Measurements from ENCODE around the gene MYOM3.

MYOM3 gene

GRCh38 chr1:24100945-24101737 lies 10.8 kb downstream of the MYOM3 start:
- Histone ChIP-seq H3K9me3 (ENCODE audit: low read length) (no peaks in the 10 kb centered on the region), H3K36me3 (ENCODE audit: insufficient read depth, low read length) (no peaks in the 10 kb centered on the region), H3K27ac (ENCODE audit: low read depth, low read length) (no peak overlapping the region), H3K4me1 (ENCODE audit: insufficient read depth, low read length) (peaks cover 22% of the 10 kb centered on the region), H3K4me3 (ENCODE audit: low read depth in 1 of 2, low read length in 2 of 2) (no peak overlapping the region), H3K27me3 (ENCODE audit: control insufficient read depth in 1 of 2, insufficient read depth in 2 of 2, low read length in 2 of 2) (no peaks in the 10 kb centered on the region), H3K9ac (ENCODE audit: low read length) (no peak overlapping the region)

DNA sequence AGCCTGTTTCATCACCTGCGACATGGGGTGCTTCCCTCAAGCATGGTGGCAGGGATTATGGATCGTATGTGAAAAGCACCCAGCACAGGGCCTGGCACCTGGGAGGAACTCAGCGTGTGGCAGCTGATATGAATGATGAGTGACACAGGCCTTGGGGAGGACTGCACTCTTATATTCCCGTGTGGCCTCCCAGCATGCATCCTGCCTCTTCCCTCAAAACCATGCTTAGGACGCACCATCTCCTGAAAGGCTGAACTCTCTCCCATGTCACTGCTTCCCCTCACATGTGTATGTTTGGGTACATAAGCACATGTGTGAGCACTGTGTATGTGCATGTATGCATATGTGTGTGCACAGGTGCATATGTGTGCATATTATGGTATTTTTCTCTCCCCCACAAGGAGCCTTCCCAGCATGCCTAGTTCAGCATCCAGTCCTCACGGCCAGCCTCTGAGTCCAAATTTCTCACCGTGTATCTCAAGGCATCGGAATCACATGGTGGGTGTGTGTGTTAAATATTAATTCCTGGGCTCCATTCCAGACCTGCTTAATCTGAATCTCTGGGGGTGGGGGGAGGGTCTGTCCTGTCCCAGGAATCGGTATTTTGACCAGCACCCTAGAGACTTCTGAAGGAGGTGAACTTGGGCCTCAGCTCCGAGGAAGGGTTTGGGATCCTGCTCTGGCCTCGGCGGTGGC lies 12.8 kb downstream of the MYOM3 start:
- Histone ChIP-seq H3K9ac (ENCODE audit: low read length) (no peak overlapping the region), H3K9me3 (ENCODE audit: low read length) (no peaks in the 10 kb centered on the region), H3K4me3 (ENCODE audit: low read depth in 1 of 2, low read length in 2 of 2) (no peak overlapping the region), H3K4me1 (ENCODE audit: insufficient read depth, low read length) (peaks cover 22% of the 10 kb centered on the region), H3K27ac (ENCODE audit: low read depth, low read length) (no peak overlapping the region), H3K36me3 (ENCODE audit: insufficient read depth, low read length) (no peaks in the 10 kb centered on the region), H3K27me3 (ENCODE audit: control insufficient read depth in 1 of 2, insufficient read depth in 2 of 2, low read length in 2 of 2) (no peaks in the 10 kb centered on the region)

GRCh38 chr1:24098102-24098501 lies 13.8 kb downstream of the MYOM3 start:
- Histone ChIP-seq H3K27ac (ENCODE audit: low read depth, low read length) (no peak overlapping the region), H3K4me3 (ENCODE audit: low read depth in 1 of 2, low read length in 2 of 2) (no peak overlapping the region), H3K27me3 (ENCODE audit: control insufficient read depth in 1 of 2, insufficient read depth in 2 of 2, low read length in 2 of 2) (no peaks in the 10 kb centered on the region), H3K9me3 (ENCODE audit: low read length) (no peaks in the 10 kb centered on the region), H3K4me1 (ENCODE audit: insufficient read depth, low read length) (peaks cover 13% of the 10 kb centered on the region), H3K36me3 (ENCODE audit: insufficient read depth, low read length) (no peaks in the 10 kb centered on the region), H3K9ac (ENCODE audit: low read length) (no peak overlapping the region)

- Histone ChIP-seq H3K9me3 (ENCODE audit: low read length) (no peaks in the 10 kb centered on the region), H3K4me1 (ENCODE audit: insufficient read depth, low read length) (peaks cover 9% of the 10 kb centered on the region)
Measured at GRCh38 chr1:24097663-24098062, 14.3 kb downstream of the MYOM3 start.

GRCh38 chr1:24096739-24097103 lies 15.2 kb downstream of the MYOM3 start:
- Histone ChIP-seq H3K27ac (ENCODE audit: low read depth, low read length) (no peak overlapping the region), H3K36me3 (ENCODE audit: insufficient read depth, low read length) (no peaks in the 10 kb centered on the region), H3K4me1 (ENCODE audit: insufficient read depth, low read length) (no peaks in the 10 kb centered on the region), H3K4me3 (ENCODE audit: low read depth in 1 of 2, low read length in 2 of 2) (no peak overlapping the region), H3K9me3 (ENCODE audit: low read length) (no peaks in the 10 kb centered on the region), H3K9ac (ENCODE audit: low read length) (no peak overlapping the region), H3K27me3 (ENCODE audit: control insufficient read depth in 1 of 2, insufficient read depth in 2 of 2, low read length in 2 of 2) (no peaks in the 10 kb centered on the region)

More at GRCh38 chr1:24097663-24098062, 14.3 kb downstream of the MYOM3 start:
- Histone ChIP-seq H3K27ac (ENCODE audit: low read depth, low read length) (no peak overlapping the region), H3K9ac (ENCODE audit: low read length) (no peak overlapping the region), H3K4me3 (ENCODE audit: low read depth in 1 of 2, low read length in 2 of 2) (no peak overlapping the region), H3K27me3 (ENCODE audit: control insufficient read depth in 1 of 2, insufficient read depth in 2 of 2, low read length in 2 of 2) (no peaks in the 10 kb centered on the region), H3K36me3 (ENCODE audit: insufficient read depth, low read length) (no peaks in the 10 kb centered on the region)

DNA sequence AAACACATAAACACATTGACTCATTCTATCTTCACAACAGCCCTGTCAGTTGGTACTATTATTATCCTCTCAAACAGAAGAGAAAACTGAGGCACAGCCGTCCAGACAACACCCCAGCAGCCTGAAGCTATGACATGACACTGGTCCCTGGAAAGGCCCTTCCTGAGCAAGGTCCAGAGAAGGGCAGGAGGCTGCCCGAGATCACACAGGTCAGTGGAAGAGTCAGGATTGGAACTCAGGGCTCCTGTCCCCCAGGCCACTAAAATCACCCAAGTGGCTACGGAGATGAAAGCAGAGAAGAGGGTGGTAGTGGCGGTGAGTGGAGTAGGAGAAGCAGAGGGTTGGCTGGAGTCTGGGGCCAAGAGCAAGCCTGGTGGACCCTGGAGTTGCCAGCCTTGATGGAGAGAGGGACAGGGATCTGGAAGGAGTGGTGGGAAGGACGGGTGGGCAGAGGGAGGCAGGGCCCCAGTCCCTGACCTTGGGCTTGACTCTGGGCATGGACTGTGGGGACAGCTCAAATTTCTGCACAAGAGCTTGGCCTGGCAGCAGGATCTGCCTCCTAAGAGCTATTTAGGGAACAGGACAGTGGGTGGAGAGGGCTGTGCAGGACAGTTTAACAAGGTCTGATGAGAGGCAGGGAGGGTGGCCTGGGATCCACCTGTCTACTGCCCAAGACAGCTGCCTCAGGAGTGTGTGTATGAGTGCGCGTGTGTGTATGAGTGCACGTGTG lies 15.8 kb downstream of the MYOM3 start:
- Histone ChIP-seq H3K36me3 (ENCODE audit: insufficient read depth, low read length) (no peaks in the 10 kb centered on the region), H3K27me3 (ENCODE audit: control insufficient read depth in 1 of 2, insufficient read depth in 2 of 2, low read length in 2 of 2) (no peaks in the 10 kb centered on the region), H3K4me1 (ENCODE audit: insufficient read depth, low read length) (no peaks in the 10 kb centered on the region), H3K4me3 (ENCODE audit: low read depth in 1 of 2, low read length in 2 of 2) (no peak overlapping the region), H3K9ac (ENCODE audit: low read length) (no peak overlapping the region), H3K9me3 (ENCODE audit: low read length) (no peaks in the 10 kb centered on the region), H3K27ac (ENCODE audit: low read depth, low read length) (no peak overlapping the region)

DNA sequence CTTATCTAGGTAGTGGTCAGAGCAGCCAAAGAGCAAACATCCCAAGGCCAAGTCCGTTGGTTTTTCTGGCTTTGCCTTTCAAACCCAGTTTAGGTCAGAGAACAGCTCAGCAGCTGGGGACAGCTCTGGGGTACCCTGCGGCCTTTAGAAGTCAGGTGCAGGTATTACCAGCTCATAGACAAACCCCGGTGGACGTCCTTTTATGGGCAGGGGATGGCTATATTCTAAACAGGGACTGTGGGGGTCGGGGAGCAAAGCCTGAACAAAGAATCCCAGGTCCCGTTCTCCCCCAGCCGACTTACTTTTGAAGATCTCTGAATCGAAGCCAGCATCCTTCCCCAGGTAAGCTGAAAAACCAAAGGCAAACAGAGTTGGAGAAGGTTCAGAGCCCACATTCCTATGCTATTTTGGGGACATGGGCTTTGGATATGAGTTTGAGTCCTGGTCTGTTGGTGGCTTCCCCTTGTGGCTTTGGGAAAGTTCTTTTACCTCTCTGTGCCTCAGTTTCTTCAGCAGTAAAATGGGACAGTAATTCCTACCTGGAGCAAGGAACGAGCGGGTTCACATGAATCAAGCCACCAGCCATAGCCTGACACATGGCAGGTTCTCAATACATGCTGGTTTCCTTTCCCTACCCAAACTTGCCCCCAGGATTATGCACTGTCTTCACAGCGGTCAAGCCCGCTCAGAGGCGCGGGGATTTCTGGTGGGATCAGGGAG lies 16.6 kb downstream of the MYOM3 start:
- no peak overlapping the region for H3K9ac ChIP-seq (ENCODE audit: low read length)
- H3K27me3 ChIP-seq (ENCODE audit: control insufficient read depth in 1 of 2, insufficient read depth in 2 of 2, low read length in 2 of 2) = no peaks in the 10 kb centered on the region
- H3K4me3 ChIP-seq (ENCODE audit: low read depth in 1 of 2, low read length in 2 of 2) = no peak overlapping the region
- H3K4me1 ChIP-seq (ENCODE audit: insufficient read depth, low read length) = no peaks in the 10 kb centered on the region
- no peak overlapping the region for H3K27ac ChIP-seq (ENCODE audit: low read depth, low read length)
- no peaks in the 10 kb centered on the region for H3K36me3 ChIP-seq (ENCODE audit: insufficient read depth, low read length)
- no peaks in the 10 kb centered on the region for H3K9me3 ChIP-seq (ENCODE audit: low read length)

GRCh38 chr1:24094554-24094953 lies 17.4 kb downstream of the MYOM3 start:
- no peak overlapping the region for H3K9ac ChIP-seq (ENCODE audit: low read length)

DNA sequence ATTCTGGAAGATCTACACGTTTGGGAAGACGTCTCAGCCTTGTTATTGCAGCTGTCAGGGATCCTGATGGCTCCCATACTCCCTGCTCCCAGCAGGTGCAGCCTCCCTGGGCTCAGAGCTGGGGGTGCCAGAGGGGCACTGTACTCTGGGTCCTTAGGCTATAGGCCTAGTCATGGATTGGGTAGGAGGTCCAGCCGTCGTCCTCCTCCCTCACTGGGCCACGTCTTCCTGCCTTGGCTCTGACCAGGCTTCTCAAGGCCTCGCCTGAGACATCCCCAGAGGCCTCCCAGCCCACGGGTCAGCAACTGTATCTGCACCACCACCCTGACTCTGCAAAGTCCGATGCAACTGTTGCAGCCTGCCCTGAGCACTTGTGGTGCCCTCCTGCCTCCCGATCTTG lies 18.2 kb downstream of the MYOM3 start:
- no peaks in the 10 kb centered on the region for H3K36me3 ChIP-seq (ENCODE audit: insufficient read depth, low read length)
- no peak overlapping the region for H3K9ac ChIP-seq (ENCODE audit: low read length)
- H3K4me1 ChIP-seq (ENCODE audit: insufficient read depth, low read length) = no peaks in the 10 kb centered on the region
- H3K27ac ChIP-seq (ENCODE audit: low read depth, low read length) = no peak overlapping the region
- no peaks in the 10 kb centered on the region for H3K27me3 ChIP-seq (ENCODE audit: control insufficient read depth in 1 of 2, insufficient read depth in 2 of 2, low read length in 2 of 2)
- H3K9me3 ChIP-seq (ENCODE audit: low read length) = no peaks in the 10 kb centered on the region
- H3K4me3 ChIP-seq (ENCODE audit: low read depth in 1 of 2, low read length in 2 of 2) = no peak overlapping the region

More at GRCh38 chr1:24094554-24094953, 17.4 kb downstream of the MYOM3 start:
- Histone ChIP-seq H3K27ac (ENCODE audit: low read depth, low read length) (no peak overlapping the region), H3K4me1 (ENCODE audit: insufficient read depth, low read length) (no peaks in the 10 kb centered on the region), H3K4me3 (ENCODE audit: low read depth in 1 of 2, low read length in 2 of 2) (no peak overlapping the region), H3K36me3 (ENCODE audit: insufficient read depth, low read length) (no peaks in the 10 kb centered on the region), H3K9me3 (ENCODE audit: low read length) (no peaks in the 10 kb centered on the region), H3K27me3 (ENCODE audit: control insufficient read depth in 1 of 2, insufficient read depth in 2 of 2, low read length in 2 of 2) (no peaks in the 10 kb centered on the region)

- Histone ChIP-seq H3K9ac (ENCODE audit: low read length) (no peak overlapping the region), H3K4me3 (ENCODE audit: low read depth in 1 of 2, low read length in 2 of 2) (no peak overlapping the region), H3K27me3 (ENCODE audit: control insufficient read depth in 1 of 2, insufficient read depth in 2 of 2, low read length in 2 of 2) (no peaks in the 10 kb centered on the region), H3K36me3 (ENCODE audit: insufficient read depth, low read length) (no peaks in the 10 kb centered on the region), H3K27ac (ENCODE audit: low read depth, low read length) (no peak overlapping the region), H3K9me3 (ENCODE audit: low read length) (no peaks in the 10 kb centered on the region), H3K4me1 (ENCODE audit: insufficient read depth, low read length) (no peaks in the 10 kb centered on the region)
Measured at GRCh38 chr1:24092979-24093378, 19.0 kb downstream of the MYOM3 start.

GRCh38 chr1:24091971-24092482 lies 19.9 kb downstream of the MYOM3 start:
- Histone ChIP-seq H3K9ac (ENCODE audit: low read length) (no peak overlapping the region), H3K9me3 (ENCODE audit: low read length) (no peaks in the 10 kb centered on the region), H3K36me3 (ENCODE audit: insufficient read depth, low read length) (no peaks in the 10 kb centered on the region), H3K27me3 (ENCODE audit: control insufficient read depth in 1 of 2, insufficient read depth in 2 of 2, low read length in 2 of 2) (no peaks in the 10 kb centered on the region), H3K27ac (ENCODE audit: low read depth, low read length) (no peak overlapping the region), H3K4me1 (ENCODE audit: insufficient read depth, low read length) (no peaks in the 10 kb centered on the region), H3K4me3 (ENCODE audit: low read depth in 1 of 2, low read length in 2 of 2) (no peak overlapping the region)

Measured in muscle layer of colon (tissue), 2 donors.